ENCODE results near the gene PATZ1.

Gene PATZ1

DNA sequence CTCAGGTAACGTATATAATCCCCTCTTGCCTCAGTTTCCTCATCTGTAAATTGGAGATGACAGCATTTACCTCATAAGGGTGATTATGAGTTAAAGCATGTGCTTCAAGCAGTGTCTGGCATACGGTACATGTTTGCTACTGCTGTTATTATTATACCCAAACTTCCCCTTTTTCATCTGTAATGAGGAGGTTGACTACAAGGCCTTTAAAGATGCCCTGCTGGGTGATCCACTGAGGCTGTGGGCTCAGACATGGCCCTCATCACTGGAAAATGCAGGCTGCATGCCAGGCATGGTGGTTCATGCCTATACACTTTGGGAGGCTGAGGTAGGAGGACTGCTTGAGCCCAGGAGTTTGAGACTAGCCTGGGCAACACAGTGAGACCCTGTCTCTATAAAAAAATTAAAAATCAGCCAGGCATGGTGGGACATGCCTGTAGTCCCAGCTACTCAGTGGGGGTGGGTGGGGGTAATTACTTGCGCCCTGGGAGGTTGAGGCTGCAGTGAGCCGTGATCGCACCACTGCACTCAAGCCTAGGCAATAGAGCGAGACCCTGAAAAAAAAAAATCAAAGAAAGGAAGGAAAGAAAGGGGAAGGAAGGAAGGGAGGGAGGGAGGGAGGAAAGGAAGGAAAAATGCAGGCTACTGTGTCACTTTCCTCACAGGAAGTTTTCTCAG lies 58.2 kb downstream of the PATZ1 start:
- DNase-seq (ENCODE audit: low read depth, low spot score), result no peak
- H3K4me3 ChIP-seq (ENCODE audit: low read depth, low read length), result no peak overlapping the region
- TF ChIP-seq CTCF (IDR thresholded peaks at IDR 0.05; ENCODE audit: insufficient read depth, low read length, missing control alignments), result no peak
- POLR2A ChIA-PET, result no interaction called here
- CTCF ChIA-PET, result interaction anchor here (0.7 to 16.7 kb wide), 4 partner anchors 8 to 24 kb away, joined by 4 to 262 read pairs (median 24); no protein-coding TSS in a partner anchor

GRCh38 chr22:31286360-31287255 lies 59.5 kb downstream of the PATZ1 start:
- H3K4me3 ChIP-seq (ENCODE audit: low read depth, low read length), result no peak overlapping the region
- DNase-seq (ENCODE audit: low read depth, low spot score), result no peak
- POLR2A ChIA-PET, result no interaction called here
- CTCF ChIA-PET, result interaction anchor here (1.1 to 6.6 kb wide), 5 partner anchors 9 to 28 kb away, joined by 3 to 103 read pairs (median 7); no protein-coding TSS in a partner anchor
- no peak for TF ChIP-seq CTCF (IDR thresholded peaks at IDR 0.05; ENCODE audit: insufficient read depth, low read length, missing control alignments)

- TF ChIP-seq CTCF (IDR thresholded peaks at IDR 0.05; ENCODE audit: insufficient read depth, low read length, missing control alignments), result no peak
- no peak for DNase-seq (ENCODE audit: low read depth, low spot score)
- POLR2A ChIA-PET, result interaction anchor here (0.9 kb wide), 1 partner anchor 36 kb away, joined by 3 read pairs; no protein-coding TSS in a partner anchor
- CTCF ChIA-PET, result interaction anchor here (1.5 to 6.6 kb wide), 4 partner anchors 12 to 72 kb away, joined by 3 to 103 read pairs (median 6); partner anchors contain the start of gene LIMK2
- no peak overlapping the region for H3K4me3 ChIP-seq (ENCODE audit: low read depth, low read length)
These were observed 61.6 kb downstream of the PATZ1 start for GRCh38 chr22:31284281-31285155.

- ChIA-PET CTCF (interaction anchor here (0.8 to 6.6 kb wide), 5 partner anchors 8 to 71 kb away, joined by 3 to 103 read pairs (median 5); partner anchors contain the start of gene PIK3IP1), POLR2A (interaction anchor here (0.5 kb wide), 1 partner anchor 10 kb away, joined by 3 read pairs; the partner anchor contains the start of gene PIK3IP1)
- no peak overlapping the region for H3K4me3 ChIP-seq (ENCODE audit: low read depth, low read length)
- DNase-seq (ENCODE audit: low read depth, low spot score), result no peak
- no peak for TF ChIP-seq CTCF (IDR thresholded peaks at IDR 0.05; ENCODE audit: insufficient read depth, low read length, missing control alignments)
These were observed 63.2 kb downstream of the PATZ1 start for GRCh38 chr22:31282748-31283468.

DNA sequence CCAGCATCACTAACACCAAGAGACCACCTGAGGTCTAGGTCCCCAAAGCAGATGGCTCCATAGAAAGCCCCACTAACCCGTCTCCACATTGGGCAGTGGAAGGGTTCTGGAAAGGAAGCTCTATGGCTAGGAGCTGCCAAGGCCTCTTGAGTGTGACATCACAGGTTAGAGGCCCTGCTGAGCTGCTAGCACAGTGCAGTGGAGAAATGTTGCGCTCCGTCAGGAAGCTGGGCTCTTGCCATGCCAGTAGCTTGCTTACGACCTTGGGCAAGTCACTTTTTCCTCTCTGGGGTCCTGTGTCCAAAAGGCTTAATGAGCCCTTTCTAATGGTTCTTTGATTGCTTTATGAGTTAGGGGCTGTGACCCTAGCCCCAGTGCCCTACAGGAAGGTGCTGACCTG lies 64.4 kb downstream of the PATZ1 start:
- no peak for DNase-seq (ENCODE audit: low read depth, low spot score)
- CTCF ChIA-PET, result interaction anchor here (0.6 to 6.6 kb wide), 6 partner anchors 9 to 69 kb away, joined by 3 to 103 read pairs (median 4); partner anchors contain the start of genes LIMK2 and PIK3IP1
- no peak for TF ChIP-seq CTCF (IDR thresholded peaks at IDR 0.05; ENCODE audit: insufficient read depth, low read length, missing control alignments)
- H3K4me3 ChIP-seq (ENCODE audit: low read depth, low read length), result no peak overlapping the region
- POLR2A ChIA-PET, result no interaction called here
